ENCODE results near the gene DST. TPM values are rescaled to one million over a fixed set of nuclear protein-coding genes. Genes with fewer than 3 reads are reported as not detected.

Gene DST
- polyA plus RNA-seq, 2 donors = 57.2 to 59.3 TPM

GRCh38 chr6:56550301-56550700 is 92.4 kb downstream of the DST start:
- no peaks in the 10 kb centered on the region for H3K9me3 ChIP-seq (ENCODE audit: control insufficient read depth in 2 of 2, insufficient read depth in 1 of 2, low read depth in 1 of 2, low read length in 1 of 2)
- H3K27me3 ChIP-seq (ENCODE audit: control insufficient read depth in 1 of 2, insufficient read depth in 2 of 2, low read length in 2 of 2) = no peaks in the 10 kb centered on the region
- H3K4me1 ChIP-seq (ENCODE audit: control insufficient read depth in 2 of 2, insufficient read depth in 2 of 2, low read length in 1 of 2) = no peaks in the 10 kb centered on the region
- no peaks in the 10 kb centered on the region for H3K36me3 ChIP-seq (ENCODE audit: control insufficient read depth in 2 of 2, insufficient read depth in 2 of 2, low read length in 1 of 2)
- H3K4me3 ChIP-seq (ENCODE audit: low read depth in 1 of 2, low read length in 2 of 2) = no peak overlapping the region
- H3K27ac ChIP-seq (ENCODE audit: low read depth in 2 of 2, low read length in 1 of 2) = no peak overlapping the region
- WGBS, 2 donors = 14 to 31% methylated on average over 1 of the region's 1 CpG

DNA sequence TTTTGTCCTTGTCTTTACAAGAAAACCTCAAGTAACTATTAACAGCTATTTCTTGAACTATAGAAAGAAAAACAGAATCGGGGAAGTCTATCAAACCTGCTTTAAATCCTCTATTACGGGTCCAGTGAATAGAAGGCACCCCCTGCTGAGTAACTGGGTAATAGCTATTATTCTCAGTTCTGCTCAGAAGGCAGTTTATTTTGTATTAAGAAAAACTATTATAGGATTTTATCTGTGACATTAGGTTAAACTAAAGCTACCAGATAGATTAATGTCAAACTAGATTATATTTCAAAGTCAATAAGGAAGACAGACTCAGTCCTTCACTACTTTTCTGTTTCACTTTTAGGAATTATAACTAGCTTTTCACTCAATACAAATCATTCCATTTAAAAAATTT is 93.7 kb downstream of the DST start:
- 27 to 38% methylated on average over 2 of the region's 2 CpGs for whole genome bisulfite sequencing, 2 donors
- Histone ChIP-seq H3K27ac (ENCODE audit: low read depth in 2 of 2, low read length in 1 of 2) (no peak overlapping the region), H3K27me3 (ENCODE audit: control insufficient read depth in 1 of 2, insufficient read depth in 2 of 2, low read length in 2 of 2) (no peaks in the 10 kb centered on the region), H3K4me3 (ENCODE audit: low read depth in 1 of 2, low read length in 2 of 2) (no peak overlapping the region), H3K36me3 (ENCODE audit: control insufficient read depth in 2 of 2, insufficient read depth in 2 of 2, low read length in 1 of 2) (no peaks in the 10 kb centered on the region), H3K4me1 (ENCODE audit: control insufficient read depth in 2 of 2, insufficient read depth in 2 of 2, low read length in 1 of 2) (no peaks in the 10 kb centered on the region), H3K9me3 (ENCODE audit: control insufficient read depth in 2 of 2, insufficient read depth in 1 of 2, low read depth in 1 of 2, low read length in 1 of 2) (no peaks in the 10 kb centered on the region)

GRCh38 chr6:56547687-56548086 is 95.0 kb downstream of the DST start:
- H3K27ac ChIP-seq (ENCODE audit: low read depth in 2 of 2, low read length in 1 of 2) = no peak overlapping the region
- no peaks in the 10 kb centered on the region for H3K9me3 ChIP-seq (ENCODE audit: control insufficient read depth in 2 of 2, insufficient read depth in 1 of 2, low read depth in 1 of 2, low read length in 1 of 2)
- no peaks in the 10 kb centered on the region for H3K36me3 ChIP-seq (ENCODE audit: control insufficient read depth in 2 of 2, insufficient read depth in 2 of 2, low read length in 1 of 2)
- 93 to 95% methylated on average over 1 of the region's 1 CpG for WGBS, 2 donors
- H3K27me3 ChIP-seq (ENCODE audit: control insufficient read depth in 1 of 2, insufficient read depth in 2 of 2, low read length in 2 of 2) = no peaks in the 10 kb centered on the region
- H3K4me3 ChIP-seq (ENCODE audit: low read depth in 1 of 2, low read length in 2 of 2) = no peak overlapping the region
- H3K4me1 ChIP-seq (ENCODE audit: control insufficient read depth in 2 of 2, insufficient read depth in 2 of 2, low read length in 1 of 2) = no peaks in the 10 kb centered on the region

DNA sequence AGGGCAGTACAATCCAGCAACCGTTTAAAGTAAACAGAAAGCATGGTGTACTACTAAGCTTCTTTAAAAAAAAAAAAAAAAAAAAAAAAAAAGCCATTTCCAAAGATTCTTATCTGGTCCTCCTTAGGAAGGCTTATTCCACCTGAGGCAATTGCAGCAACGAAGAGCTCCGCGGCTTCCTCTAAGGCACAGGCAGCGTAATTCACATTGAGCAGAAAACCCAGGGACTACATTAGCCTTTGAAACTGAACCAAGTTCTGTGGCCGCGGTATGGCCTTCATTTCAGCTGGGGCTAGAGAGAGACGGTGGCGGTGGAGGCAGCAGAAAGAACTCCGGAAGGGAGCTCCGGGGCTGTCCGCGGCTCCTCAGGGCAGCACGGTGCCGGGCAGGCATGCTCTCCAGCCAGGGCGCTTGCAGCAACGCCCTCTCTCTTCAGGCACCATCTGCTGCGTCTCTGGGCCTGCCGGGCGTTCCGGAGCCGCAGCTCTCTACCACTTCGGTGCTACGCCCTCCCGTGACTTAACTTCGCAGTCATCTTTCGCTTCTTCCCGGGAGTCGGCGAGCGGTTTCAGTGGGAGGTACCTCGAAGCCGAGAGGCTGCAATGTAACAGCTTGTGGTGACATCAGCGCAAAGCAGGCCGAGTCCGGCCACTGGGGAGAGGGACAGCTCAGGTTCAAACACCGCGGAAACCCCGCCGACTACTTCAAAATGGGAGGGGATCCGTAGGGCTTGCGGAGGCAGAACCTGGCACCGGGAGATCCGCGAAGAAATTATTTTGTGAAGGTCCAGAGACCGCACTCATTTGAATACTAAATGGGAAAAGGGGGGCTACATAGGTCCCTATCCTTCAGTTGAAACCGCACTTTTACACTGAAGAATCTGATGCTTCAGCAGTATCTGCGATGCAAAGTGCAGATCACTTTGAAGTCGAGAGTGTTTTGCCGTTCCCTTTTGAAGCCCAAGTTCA is 100.0 kb downstream of the DST start:
- H3K27ac ChIP-seq (ENCODE audit: low read depth in 2 of 2, low read length in 1 of 2) = peak overlapping the region; percentile 96 to 99
- whole genome bisulfite sequencing, 2 donors = 1% methylated on average over 50 of the region's 50 CpGs
- no peaks in the 10 kb centered on the region for H3K36me3 ChIP-seq (ENCODE audit: control insufficient read depth in 2 of 2, insufficient read depth in 2 of 2, low read length in 1 of 2)
- H3K4me1 ChIP-seq (ENCODE audit: control insufficient read depth in 2 of 2, insufficient read depth in 2 of 2, low read length in 1 of 2) = no peaks in the 10 kb centered on the region
- no peaks in the 10 kb centered on the region for H3K9me3 ChIP-seq (ENCODE audit: control insufficient read depth in 2 of 2, insufficient read depth in 1 of 2, low read depth in 1 of 2, low read length in 1 of 2)
- H3K27me3 ChIP-seq (ENCODE audit: control insufficient read depth in 1 of 2, insufficient read depth in 2 of 2, low read length in 2 of 2) = no peaks in the 10 kb centered on the region
- H3K4me3 ChIP-seq (ENCODE audit: low read depth in 1 of 2, low read length in 2 of 2) = peak overlapping the region; percentile 72 to 80

GRCh38 chr6:56541741-56542360 is 100.8 kb downstream of the DST start:
- Histone ChIP-seq H3K27ac (ENCODE audit: low read depth in 2 of 2, low read length in 1 of 2) (peak overlapping the region in 1 of 2 donors; percentile 99), H3K36me3 (ENCODE audit: control insufficient read depth in 2 of 2, insufficient read depth in 2 of 2, low read length in 1 of 2) (no peaks in the 10 kb centered on the region), H3K9me3 (ENCODE audit: control insufficient read depth in 2 of 2, insufficient read depth in 1 of 2, low read depth in 1 of 2, low read length in 1 of 2) (no peaks in the 10 kb centered on the region), H3K27me3 (ENCODE audit: control insufficient read depth in 1 of 2, insufficient read depth in 2 of 2, low read length in 2 of 2) (no peaks in the 10 kb centered on the region), H3K4me3 (ENCODE audit: low read depth in 1 of 2, low read length in 2 of 2) (peak overlapping the region in 1 of 2 donors; percentile 80), H3K4me1 (ENCODE audit: control insufficient read depth in 2 of 2, insufficient read depth in 2 of 2, low read length in 1 of 2) (no peaks in the 10 kb centered on the region)
- WGBS, 2 donors = 6 to 7% methylated on average over 3 of the region's 3 CpGs

DNA sequence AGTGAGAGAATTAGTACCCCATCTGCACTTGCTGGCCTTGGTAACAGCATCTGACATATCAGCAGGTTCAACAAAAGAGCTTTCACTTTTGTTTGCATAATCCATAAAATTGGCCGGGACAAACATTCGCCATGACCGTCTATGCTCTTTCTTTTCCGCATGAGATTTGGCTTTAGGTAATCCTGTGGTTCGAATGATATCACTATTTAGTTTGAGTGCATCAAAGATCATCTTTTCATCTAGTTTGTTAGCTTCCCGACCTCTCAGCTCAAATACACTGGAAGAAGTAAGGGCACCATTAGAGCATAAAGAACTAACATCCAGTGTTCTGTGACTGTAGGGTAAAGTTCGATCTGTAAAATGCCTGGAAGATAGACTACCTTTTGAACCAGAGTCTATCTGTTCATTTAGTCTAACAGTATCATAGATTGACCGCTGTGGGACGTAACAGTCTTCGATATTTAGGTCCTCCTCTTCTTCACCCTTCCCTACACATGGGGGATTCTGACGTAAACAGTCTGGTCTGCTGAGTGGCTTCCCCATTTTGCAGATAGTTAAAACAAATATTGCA is 101.6 kb downstream of the DST start:
- H3K4me1 ChIP-seq (ENCODE audit: control insufficient read depth in 2 of 2, insufficient read depth in 2 of 2, low read length in 1 of 2) = no peaks in the 10 kb centered on the region
- 23% methylated on average over 11 of the region's 11 CpGs for WGBS, 2 donors
- H3K27me3 ChIP-seq (ENCODE audit: control insufficient read depth in 1 of 2, insufficient read depth in 2 of 2, low read length in 2 of 2) = no peaks in the 10 kb centered on the region
- H3K27ac ChIP-seq (ENCODE audit: low read depth in 2 of 2, low read length in 1 of 2) = peak overlapping the region; percentile 77 to 84
- H3K9me3 ChIP-seq (ENCODE audit: control insufficient read depth in 2 of 2, insufficient read depth in 1 of 2, low read depth in 1 of 2, low read length in 1 of 2) = no peaks in the 10 kb centered on the region
- H3K4me3 ChIP-seq (ENCODE audit: low read depth in 1 of 2, low read length in 2 of 2) = peak overlapping the region; percentile 3 to 80
- H3K36me3 ChIP-seq (ENCODE audit: control insufficient read depth in 2 of 2, insufficient read depth in 2 of 2, low read length in 1 of 2) = peaks cover 0 to 2% of the 10 kb centered on the region in 2 donors

DNA sequence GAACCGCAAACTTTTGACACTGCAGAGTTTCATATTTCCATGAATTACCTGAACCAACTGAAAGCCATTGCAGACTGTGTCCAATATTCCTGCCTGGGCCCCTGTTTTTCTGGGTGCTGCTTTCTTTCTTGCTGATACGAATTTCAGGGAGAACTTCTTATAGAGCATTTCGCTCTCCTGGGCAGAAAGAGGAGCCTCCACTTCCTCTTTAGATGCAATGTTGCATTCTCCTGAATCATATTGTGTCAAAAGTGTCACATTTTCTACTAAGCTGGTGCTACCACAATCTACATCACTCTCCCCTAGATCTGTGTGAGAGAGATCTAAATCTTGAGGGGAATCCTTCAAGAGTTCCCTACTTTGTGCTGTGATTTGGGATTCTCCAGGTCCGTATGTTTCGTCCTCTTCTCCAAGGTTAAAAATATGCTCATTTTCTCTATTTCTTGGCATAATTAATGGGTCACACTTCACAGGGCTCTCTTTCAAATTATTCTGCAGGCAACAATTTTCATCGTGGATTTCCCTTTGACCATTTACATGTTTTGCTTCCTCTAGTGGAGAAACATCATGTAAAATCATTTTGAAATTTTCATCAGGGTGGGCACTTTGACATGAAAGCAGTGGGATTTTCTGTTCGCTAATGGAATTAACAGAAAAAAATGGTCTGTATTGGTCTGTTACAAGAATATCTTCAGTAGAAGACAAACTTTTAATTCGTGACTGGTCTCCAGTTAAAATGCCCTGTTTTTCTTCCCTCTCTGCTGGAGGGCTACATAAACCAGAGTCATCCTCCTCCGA is 102.3 kb downstream of the DST start:
- Histone ChIP-seq H3K36me3 (ENCODE audit: control insufficient read depth in 2 of 2, insufficient read depth in 2 of 2, low read length in 1 of 2) (peaks cover 0 to 2% of the 10 kb centered on the region in 2 donors), H3K4me1 (ENCODE audit: control insufficient read depth in 2 of 2, insufficient read depth in 2 of 2, low read length in 1 of 2) (no peaks in the 10 kb centered on the region), H3K4me3 (ENCODE audit: low read depth in 1 of 2, low read length in 2 of 2) (peak overlapping the region; percentile 18 to 80), H3K9me3 (ENCODE audit: control insufficient read depth in 2 of 2, insufficient read depth in 1 of 2, low read depth in 1 of 2, low read length in 1 of 2) (no peaks in the 10 kb centered on the region), H3K27ac (ENCODE audit: low read depth in 2 of 2, low read length in 1 of 2) (peak overlapping the region; percentile 77 to 84), H3K27me3 (ENCODE audit: control insufficient read depth in 1 of 2, insufficient read depth in 2 of 2, low read length in 2 of 2) (no peaks in the 10 kb centered on the region)
- 32 to 40% methylated on average over 9 of the region's 9 CpGs for WGBS, 2 donors

DNA sequence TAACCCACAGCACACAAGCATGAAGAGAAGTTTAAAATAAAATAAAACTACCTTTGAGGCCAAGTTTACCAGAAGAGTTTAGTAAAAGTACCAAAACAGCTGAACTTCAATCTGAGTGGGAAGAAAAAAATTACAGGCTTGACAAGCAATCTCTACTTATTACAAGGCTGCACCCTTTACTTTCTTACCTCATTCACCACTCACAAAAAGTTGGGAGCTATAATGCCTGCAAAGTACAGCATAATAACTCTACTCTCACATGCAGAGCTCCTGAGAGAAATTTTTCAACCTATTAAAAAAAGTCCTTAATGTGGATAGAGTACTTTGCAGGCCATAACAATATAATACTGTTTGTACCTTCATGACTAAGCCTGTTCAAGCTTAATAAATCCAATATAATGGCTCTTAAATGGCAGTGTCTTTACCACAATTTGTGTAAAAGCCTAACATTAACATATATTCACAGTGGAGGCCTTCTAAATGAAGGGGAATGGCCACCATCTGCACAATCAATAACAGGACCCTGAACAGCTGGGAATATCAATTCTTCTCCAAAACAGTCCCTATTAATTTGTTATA is 103.1 kb downstream of the DST start:
- no peaks in the 10 kb centered on the region for H3K4me1 ChIP-seq (ENCODE audit: control insufficient read depth in 2 of 2, insufficient read depth in 2 of 2, low read length in 1 of 2)
- H3K36me3 ChIP-seq (ENCODE audit: control insufficient read depth in 2 of 2, insufficient read depth in 2 of 2, low read length in 1 of 2) = peaks cover 0 to 2% of the 10 kb centered on the region in 2 donors
- H3K27ac ChIP-seq (ENCODE audit: low read depth in 2 of 2, low read length in 1 of 2) = no peak overlapping the region
- H3K9me3 ChIP-seq (ENCODE audit: control insufficient read depth in 2 of 2, insufficient read depth in 1 of 2, low read depth in 1 of 2, low read length in 1 of 2) = no peaks in the 10 kb centered on the region
- no peaks in the 10 kb centered on the region for H3K27me3 ChIP-seq (ENCODE audit: control insufficient read depth in 1 of 2, insufficient read depth in 2 of 2, low read length in 2 of 2)
- H3K4me3 ChIP-seq (ENCODE audit: low read depth in 1 of 2, low read length in 2 of 2) = peak overlapping the region in 1 of 2 donors; percentile 80

DNA sequence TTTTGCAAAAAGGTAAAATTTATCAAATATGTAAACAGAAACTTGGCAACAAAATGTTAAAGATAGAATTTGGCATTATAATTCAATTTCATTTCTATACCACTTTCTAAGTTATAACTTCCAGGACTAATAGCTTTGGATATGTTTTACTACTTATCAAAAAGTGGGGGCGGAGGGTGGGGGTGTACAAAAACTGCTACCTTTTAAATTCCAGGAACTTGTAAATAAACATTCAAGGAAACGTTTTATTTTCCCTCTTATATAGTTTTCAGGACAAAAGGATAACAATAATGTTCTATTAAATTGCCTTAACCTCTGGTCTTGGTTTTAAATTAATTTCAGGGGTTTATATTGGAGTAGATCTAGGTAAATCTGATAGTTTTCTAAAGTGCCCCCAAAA is 103.8 kb downstream of the DST start:
- Histone ChIP-seq H3K4me3 (ENCODE audit: low read depth in 1 of 2, low read length in 2 of 2) (no peak overlapping the region), H3K36me3 (ENCODE audit: control insufficient read depth in 2 of 2, insufficient read depth in 2 of 2, low read length in 1 of 2) (peaks cover 0 to 2% of the 10 kb centered on the region in 2 donors), H3K4me1 (ENCODE audit: control insufficient read depth in 2 of 2, insufficient read depth in 2 of 2, low read length in 1 of 2) (no peaks in the 10 kb centered on the region), H3K27me3 (ENCODE audit: control insufficient read depth in 1 of 2, insufficient read depth in 2 of 2, low read length in 2 of 2) (no peaks in the 10 kb centered on the region), H3K9me3 (ENCODE audit: control insufficient read depth in 2 of 2, insufficient read depth in 1 of 2, low read depth in 1 of 2, low read length in 1 of 2) (no peaks in the 10 kb centered on the region), H3K27ac (ENCODE audit: low read depth in 2 of 2, low read length in 1 of 2) (no peak overlapping the region)
- 33 to 54% methylated on average over 2 of the region's 2 CpGs for WGBS, 2 donors

Measured in esophagus (tissue), 2 donors.